HG02642 (cell line): ENCODE data around the gene MYO1F.
"Not testable (repeated sequence)": the region's sequence is repeated elsewhere in the genome, so short reads cannot be mapped to it uniquely, and the experiment has no call there.

ENCODE experiments used
- ATAC-seq: cut with Tn5 transposase; IDR thresholded peaks from one replicate; pipeline ENCODE4 v1.9.1; 2021; ENCODE audit warnings: mild to moderate bottlenecking; ENCODE audit not compliant: unreplicated experiment, poor library complexity

The MYO1F gene

DNA sequence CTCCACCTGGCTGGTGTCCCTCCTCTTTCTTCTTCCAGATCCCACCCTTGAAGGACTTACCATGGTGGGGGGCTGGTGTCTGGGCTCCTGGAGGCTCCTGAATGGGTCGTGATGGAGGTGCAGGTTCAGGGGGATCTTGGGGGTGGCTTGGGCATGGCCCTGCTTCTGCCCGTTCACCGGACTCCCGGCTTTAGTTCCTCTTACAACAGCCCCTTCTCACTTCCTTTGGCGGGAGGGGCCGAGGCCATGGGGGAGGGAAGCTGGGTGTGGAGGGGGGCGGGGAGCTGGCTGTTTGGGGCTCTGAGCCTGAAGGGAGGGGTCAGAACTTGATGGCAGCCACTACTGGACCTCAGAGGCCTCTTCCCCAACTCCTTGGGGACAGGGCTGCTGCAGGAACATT is at the start of gene MYO1F:
TSS of gene MYO1F (minus strand) at position 196 of the 400 bp plus-strand sequence. CDS start at position 63, 133 bp downstream.
- ATAC-seq, result no peak

DNA sequence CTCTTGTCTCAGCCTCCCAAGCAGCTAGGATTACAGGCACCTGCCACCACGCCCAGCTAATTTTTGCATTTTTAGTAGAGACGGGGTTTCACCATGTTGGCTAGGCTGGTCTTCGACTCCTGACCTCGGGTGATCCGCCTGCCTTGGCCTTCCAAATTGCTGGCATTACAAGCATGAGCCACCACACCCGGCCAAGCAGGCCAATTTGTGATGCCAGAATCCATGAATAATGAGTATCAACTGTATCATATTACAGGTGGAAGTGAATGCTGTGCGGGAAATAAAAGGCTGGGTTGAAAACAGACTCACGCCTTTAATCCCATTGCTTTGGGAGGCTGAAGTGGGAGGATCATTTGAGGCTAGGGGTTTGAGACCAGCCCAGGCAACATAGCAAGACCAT is 49.6 kb upstream of the MYO1F start:
- no peak for ATAC-seq

- not testable (repeated sequence) for ATAC-seq
Measured at GRCh38 chr19:8622886-8623285, 45.6 kb upstream of the MYO1F start.

DNA sequence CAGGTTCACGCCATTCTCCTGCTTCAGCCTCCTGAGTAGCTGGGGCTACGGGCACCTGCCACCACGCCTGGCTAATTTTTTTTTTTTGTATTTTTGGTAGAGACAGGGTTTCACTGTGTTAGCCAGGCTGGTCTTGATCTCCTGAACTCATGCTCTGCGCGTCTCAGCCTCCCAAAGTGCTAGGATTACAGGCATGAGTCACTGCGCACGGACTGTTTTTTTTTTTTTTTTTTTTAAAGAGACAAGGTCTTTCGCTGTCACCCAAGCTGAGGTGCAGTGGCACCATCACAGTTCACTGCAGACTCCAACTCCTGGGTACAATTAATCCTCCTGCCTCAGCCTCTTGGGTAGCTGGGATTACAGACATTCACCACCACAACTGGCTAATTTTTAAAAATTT is 41.5 kb upstream of the MYO1F start:
- no peak for ATAC-seq

DNA sequence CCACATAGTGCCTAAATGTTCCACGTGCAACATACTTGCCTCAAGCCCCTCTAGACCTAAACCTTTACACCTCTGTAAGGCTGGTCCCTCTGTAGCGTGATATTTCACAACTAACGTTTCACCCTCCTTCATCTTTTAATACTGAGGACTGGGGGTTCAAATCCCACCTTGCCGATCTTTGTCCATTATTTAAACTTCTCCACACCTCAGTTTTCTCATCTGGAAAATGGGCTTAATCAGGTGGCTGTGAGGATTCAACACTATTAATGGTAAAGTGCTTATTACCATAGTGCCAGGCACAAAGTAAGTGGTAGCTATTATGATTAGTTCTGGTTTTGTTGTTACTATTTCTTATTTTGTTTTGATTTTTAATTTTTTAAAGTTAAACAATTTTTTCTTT is 40.7 kb upstream of the MYO1F start:
- ATAC-seq, result no peak

DNA sequence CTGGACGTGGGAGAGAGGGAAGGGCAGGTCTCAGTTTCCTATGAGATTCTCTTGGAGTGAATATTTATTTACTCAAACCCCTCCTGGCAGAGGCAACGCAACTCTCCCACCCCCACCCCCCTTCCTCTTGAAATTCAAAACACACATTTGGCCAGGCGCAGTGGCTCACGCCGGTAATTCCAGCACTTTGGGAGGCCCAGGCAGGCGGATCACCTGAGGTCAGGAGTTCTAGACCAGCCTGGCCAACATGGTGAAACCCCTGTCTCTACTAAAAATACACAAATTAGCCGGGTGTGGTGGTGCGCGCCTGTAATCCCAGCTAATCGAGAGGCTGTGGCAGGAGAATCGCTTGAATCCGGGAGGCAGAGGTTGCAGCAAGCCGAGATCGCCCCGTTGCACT is 40.1 kb upstream of the MYO1F start:
- not testable (repeated sequence) for ATAC-seq

DNA sequence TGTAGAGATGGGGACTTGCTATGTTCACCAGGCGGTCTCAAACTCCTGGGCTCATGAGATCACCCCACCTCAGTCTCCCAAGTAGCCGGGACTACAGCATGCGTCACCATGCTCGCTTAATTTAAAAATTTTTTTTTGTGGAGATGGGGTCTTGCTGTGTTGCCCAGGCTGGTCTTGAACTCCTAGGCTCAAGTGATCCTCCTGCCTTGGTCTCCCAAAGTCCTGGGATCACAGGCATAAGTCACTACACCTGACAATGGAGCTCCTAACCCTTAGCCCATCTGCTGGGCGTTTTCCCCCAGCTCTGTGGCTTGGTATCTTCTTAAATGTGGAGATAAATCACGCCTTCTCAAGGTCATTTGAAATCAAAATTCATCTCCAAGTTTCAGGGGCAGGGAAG is 39.6 kb upstream of the MYO1F start:
- ATAC-seq, result no peak

- no peak for ATAC-seq
Measured at GRCh38 chr19:8615813-8616596, 38.8 kb upstream of the MYO1F start.

DNA sequence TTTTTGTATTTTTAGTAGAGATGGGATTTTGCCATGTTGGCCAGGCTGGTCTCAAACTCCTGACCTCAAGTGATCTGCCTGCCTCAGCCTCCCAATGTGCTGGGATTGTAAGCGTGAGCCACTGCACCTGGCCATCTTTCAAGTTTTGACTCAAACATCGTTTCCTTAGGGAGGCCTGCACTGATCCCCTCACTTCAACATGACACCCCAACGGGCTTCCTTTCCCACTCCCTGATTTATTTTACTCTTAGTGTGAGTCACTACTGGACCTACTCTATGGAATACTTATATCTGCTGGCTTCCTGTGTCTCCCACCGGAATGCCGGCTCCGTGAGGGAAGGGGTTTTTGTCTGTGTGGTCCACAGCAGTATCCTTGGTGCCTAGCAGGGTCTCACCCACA is 37.8 kb upstream of the MYO1F start:
- ATAC-seq, result no peak

GRCh38 chr19:8614455-8614854 is 37.2 kb upstream of the MYO1F start:
- ATAC-seq, result no peak

- ATAC-seq, result no peak
Measured at GRCh38 chr19:8612807-8613171, 35.5 kb upstream of the MYO1F start.

DNA sequence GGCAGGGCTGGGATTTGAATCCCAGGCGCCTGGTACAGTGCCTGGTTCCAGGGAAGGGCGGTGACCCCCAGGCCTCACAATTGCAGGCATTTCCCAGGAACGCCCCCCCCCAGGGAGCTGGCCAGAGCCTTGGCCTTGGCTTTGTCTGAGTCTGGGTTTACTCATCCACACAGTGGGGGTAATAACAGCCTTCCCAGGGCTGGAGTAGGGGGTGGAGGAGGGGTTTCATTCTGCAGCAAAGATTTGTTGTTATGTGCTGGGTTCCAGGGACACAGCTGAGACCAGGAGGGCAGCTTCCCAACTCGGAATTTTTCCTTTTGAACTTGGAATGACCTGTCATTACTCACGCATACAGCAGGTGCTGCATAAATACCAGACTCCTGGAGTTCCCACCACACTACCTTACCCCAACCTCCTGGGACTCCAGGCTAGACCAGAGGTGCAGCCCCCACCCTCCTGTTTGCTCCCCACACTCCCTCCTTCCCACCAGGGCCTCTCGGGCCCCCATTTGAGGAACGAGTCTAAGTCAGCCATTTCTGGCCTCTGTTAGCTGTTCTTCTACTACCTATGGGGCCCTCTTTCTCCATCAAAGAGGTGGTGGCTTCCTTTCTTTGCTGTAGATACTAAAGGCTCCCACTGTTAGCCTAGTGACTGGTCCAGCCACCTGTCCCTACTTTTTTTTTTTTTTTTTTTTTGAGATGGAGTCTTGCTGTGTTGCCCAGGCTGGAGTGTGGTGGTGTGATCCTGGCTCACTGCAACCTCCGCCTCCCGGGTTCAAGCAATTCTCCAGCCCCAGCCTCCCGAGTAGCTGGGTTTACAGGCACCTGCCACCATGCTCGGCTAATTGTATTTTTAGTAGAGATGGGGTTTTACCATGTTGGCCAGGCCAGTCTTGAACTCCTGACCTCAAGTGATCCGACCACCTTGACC is 34.9 kb upstream of the MYO1F start:
- no peak for ATAC-seq

DNA sequence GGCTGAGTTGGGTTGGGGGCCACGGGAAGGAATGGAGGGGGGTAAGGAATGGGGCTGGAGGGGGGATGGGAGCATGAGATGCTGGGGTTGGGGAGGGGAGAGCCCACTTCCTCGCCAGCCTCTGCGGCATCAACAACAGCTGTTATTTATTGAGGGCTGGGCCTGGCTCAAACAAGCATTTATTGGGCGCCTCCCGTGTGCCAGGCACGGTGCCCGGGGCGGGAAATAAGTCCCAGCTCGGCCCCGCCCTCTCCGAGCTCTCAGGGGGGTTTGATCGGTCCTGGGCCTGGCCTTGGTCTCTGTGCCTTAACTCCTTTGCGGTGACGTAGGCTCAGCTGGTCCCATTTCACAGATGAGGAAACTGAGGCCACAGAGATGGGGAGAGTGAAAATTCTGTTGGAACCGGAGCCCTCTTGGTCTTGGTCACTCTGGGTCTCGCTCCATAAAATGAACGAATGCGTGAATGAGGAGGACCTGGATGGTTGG is 34.2 kb upstream of the MYO1F start:
- no peak for ATAC-seq

DNA sequence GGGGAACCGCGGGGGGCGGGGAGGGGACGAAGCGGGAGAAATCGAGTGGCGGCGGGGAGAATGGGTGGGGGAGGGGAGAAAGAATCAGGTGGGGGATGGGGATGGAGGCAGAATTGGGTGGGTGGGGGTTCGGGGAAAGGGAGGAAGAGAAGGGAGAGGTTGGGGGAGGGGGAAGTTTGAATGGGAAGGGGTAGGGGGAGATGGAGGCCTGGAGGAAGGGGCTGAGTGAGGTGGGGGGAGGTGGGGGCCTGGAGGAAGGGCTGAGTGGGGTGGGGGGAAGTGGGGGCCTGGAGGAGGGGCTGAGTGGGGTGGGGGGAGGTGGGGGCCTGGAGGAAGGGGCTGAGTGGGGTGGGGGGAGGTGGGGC is 33.7 kb upstream of the MYO1F start:
- ATAC-seq, result no peak

DNA sequence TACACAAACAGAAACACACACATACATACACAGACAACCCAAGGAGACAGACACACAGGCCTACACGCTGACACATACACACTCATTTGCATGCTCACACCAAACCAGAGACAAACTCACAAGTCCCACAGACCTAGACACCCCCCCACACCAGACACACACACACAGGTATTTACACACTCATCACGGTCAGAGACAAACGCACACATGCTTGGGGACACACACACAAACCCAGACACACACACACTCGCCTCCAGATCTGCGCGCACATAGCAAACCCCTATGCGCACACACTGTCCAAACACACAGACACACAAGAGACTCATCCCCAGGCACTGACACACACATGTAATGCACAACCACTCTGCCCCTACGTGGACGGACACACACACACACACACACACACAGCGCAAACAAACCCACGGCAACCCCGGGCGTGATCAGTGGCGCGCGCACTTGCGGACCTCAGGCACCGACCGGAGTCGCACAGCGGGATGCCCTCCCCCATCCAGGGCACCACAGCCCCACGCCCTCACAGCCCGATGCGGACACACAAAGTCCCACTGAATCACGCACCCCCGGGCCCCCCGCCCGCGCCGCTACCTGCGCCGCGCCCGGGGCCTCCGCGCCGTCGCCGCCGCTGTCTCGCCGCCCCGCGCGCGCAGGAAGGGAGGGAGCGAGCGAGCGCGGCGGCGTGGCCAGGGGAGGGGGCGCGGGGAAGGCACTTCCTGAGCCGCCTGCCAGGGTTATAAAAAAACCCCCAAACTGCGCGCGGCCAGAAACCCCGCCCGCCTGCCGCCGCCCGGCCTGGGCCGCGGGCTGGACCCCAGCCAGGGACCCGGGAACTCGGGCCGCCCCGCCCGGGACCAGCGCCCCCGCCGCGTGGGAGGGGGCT is 33.0 kb upstream of the MYO1F start, which contains the start of gene ADAMTS10:
TSS of gene ADAMTS10 (minus strand) at position 675 of the 895 bp plus-strand sequence. CDS start 5,005 bp downstream, outside the sequence.
- no peak for ATAC-seq

DNA sequence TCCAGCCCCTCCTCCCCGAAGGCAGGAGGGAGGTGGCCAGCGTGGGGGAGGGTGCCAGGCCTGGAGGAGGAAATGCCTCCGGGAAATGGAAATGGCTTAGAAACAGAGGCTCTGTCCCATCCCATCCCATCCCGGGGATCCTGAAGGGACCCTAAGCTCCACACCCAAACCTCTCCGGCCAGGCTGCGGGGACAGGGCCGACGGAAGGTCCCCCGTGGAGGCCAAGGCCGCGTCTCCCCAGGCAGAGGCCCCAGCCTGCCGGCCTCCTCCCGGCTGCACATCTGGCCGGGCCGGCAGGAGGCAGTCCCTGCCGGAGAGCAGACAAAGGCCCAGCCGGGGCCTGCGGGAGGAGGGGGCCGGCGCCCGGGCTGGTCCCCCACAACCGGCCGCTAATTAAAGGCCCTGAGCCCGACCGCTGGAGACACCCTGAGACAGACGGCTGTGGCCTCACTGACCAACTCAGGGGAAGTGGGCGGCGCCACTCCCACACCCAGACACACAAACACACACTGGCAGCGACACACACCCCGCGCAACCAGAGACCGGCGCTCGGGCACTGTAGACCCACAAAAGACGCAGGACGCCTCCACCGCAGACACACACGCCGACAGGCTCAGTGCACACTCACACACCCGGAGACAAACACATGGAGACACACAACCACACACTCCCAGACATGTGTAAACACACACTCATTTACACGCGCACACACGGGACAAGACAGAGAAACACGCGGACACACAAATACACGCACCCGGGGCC is 32.2 kb upstream of the MYO1F start:
- no peak for ATAC-seq

GRCh38 chr19:8608941-8609278 is 31.7 kb upstream of the MYO1F start:
- ATAC-seq, result no peak

- no peak for ATAC-seq
Measured at GRCh38 chr19:8607386-8607785, 30.1 kb upstream of the MYO1F start.

GRCh38 chr19:8605514-8605913 is 28.3 kb upstream of the MYO1F start:
- no peak for ATAC-seq

- ATAC-seq, result no peak
Measured at GRCh38 chr19:8601796-8602195, 24.6 kb upstream of the MYO1F start.
